Measurements from ENCODE around the gene VTA1. TPM values are rescaled to one million over a fixed set of nuclear protein-coding genes. Genes with fewer than 3 reads are reported as not detected.

The VTA1 gene, protein sequence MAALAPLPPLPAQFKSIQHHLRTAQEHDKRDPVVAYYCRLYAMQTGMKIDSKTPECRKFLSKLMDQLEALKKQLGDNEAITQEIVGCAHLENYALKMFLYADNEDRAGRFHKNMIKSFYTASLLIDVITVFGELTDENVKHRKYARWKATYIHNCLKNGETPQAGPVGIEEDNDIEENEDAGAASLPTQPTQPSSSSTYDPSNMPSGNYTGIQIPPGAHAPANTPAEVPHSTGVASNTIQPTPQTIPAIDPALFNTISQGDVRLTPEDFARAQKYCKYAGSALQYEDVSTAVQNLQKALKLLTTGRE
- total RNA-seq, result 38.2 and 48.8 TPM in 2 replicates

DNA sequence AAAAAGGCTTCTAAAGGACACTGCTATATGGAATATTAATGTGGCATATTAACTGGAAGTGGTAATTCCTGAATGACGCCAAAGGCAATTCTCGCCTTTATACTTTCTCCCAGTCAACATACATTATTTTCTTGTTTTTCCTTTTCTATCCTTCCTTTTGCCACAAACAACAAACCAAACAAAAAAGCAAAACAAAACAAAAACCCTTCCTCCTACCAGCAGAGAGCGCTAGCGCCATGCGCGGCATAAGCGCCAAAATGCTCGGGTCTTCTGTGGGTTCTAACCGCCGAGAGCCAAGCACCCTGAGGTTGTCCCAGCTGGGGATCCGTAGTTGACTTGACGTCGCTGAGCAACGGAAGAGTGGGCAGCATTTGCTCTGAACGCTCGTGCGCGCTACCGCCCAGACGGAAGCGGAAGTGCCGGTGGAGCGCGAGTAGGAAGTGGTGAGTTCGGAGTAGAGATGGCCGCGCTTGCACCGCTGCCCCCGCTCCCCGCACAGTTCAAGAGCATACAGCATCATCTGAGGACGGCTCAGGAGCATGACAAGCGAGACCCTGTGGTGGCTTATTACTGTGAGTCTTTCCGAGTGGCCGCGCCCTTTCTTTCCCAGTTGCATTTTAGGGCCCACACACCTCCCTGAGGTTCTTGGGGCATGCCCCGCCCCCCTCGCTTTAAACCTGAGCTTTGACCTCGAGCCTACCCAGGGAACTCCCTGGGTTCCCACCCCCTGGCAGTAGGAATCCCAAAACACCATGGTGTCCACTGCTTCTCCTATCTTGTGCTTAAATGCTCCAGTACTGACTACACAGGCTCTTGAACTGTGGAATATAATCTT is at the start of gene VTA1, which contains the start of gene NMBR:
VTA1 (plus strand) TSS at position 436 of the 835 bp plus-strand sequence; CDS start at position 461, 25 bp downstream.
NMBR (minus strand) TSS at position 295 of the 835 bp plus-strand sequence. CDS start 58,464 bp downstream, outside the sequence.

DNA sequence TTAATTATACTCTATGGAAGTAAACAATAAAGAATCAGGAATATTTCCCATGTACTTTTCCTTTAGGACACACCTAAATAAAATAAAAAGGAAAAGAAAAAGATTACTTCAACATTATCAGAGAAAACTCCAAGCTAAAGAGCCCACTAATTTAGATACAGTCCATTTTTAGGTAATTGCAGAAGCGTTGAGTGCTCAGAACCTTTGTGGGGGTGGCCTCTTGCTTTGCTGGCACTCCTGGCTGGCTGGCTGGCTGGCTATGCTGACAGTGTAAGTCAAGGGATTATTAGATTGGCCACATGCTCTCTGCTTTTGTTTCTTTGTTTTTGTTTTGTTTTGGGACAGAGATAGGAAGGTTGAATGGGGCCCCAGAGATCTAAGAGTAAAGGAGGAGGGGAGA is 14.4 kb upstream of the VTA1 start, which contains the start of gene GJE1:
GJE1 (plus strand) TSS at position 301 of the 400 bp plus-strand sequence. CDS start 234 bp downstream, outside the sequence.

Other genes with a start within 250 kb of the VTA1 start
- not detected in 2 replicates for gene GJE1, start 14.3 kb upstream of the VTA1 start, total RNA-seq
- gene NMBR, start 141 bp upstream of the VTA1 start, total RNA-seq, result not detected in 2 replicates
- 12.1 and 17.6 TPM in 2 replicates for gene ADGRG6, start 154.7 kb downstream of the VTA1 start, total RNA-seq